Measurements from ENCODE around the gene GPR153. TPM values are rescaled to one million over a fixed set of nuclear protein-coding genes. Genes with fewer than 3 reads are reported as not detected.
"Not testable (repeated sequence)": the region's sequence is repeated elsewhere in the genome, so short reads cannot be mapped to it uniquely, and the experiment has no call there.

Gene GPR153
- total RNA-seq, 3 donors from 2014 or later: 20.2 to 28.3 (median 20.4) TPM

DNA sequence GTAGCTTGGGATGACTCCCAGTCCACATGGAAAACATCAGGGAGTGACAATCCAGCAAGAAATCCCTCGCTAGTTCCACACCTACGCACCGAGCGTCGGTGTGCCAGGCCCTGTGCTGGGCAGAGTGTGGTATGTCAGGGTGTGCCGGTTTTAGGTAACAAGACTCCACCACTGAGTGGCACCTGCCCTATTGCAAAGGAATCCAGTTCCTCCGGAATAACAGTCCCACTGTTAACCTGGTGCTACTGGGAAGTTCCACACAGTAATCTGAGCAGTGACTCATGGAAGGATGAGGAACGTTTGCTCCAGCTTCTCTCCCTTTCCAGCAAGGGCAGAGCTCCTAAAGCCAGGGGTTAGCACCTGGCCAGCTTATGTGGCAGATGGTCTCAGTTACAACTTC lies 40.7 kb downstream of the GPR153 start:
- H3K36me3 ChIP-seq (ENCODE audit: low read depth): no peaks in the 10 kb centered on the region
- no peaks in the 10 kb centered on the region for H3K9me3 ChIP-seq
- intact Hi-C loops (cut with DNase I, micrococcal nuclease): no loop called here
- TF ChIP-seq, protein P1, sequence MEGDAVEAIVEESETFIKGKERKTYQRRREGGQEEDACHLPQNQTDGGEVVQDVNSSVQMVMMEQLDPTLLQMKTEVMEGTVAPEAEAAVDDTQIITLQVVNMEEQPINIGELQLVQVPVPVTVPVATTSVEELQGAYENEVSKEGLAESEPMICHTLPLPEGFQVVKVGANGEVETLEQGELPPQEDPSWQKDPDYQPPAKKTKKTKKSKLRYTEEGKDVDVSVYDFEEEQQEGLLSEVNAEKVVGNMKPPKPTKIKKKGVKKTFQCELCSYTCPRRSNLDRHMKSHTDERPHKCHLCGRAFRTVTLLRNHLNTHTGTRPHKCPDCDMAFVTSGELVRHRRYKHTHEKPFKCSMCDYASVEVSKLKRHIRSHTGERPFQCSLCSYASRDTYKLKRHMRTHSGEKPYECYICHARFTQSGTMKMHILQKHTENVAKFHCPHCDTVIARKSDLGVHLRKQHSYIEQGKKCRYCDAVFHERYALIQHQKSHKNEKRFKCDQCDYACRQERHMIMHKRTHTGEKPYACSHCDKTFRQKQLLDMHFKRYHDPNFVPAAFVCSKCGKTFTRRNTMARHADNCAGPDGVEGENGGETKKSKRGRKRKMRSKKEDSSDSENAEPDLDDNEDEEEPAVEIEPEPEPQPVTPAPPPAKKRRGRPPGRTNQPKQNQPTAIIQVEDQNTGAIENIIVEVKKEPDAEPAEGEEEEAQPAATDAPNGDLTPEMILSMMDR (IDR thresholded peaks at IDR 0.05): no peak
- ATAC-seq (peak; percentile 14), DNase-seq (no peak)
- no peak overlapping the region for H3K4me3 ChIP-seq
- no peaks in the 10 kb centered on the region for H3K4me1 ChIP-seq (ENCODE audit: low read depth)

DNA sequence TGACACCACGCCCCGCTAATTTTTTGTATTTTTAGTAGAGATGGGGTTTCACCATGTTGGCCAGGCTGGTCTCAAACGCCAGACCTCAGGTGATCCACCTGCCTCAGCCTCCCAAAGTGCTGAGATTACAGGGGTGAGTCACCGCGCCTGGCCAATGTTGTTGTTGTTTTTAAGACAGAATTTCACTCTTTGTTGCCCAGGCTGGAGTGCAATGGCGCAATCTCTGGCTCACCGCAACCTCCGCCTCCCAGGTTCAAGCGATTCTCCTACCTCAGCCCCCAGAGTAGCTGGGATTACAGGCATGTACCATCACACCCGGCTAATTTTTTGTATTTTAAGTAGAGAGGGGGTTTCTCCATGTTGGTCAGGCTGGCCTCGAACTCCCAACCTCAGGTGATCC lies 41.3 kb downstream of the GPR153 start:
- H3K9me3 ChIP-seq; H3K4me1 ChIP-seq (ENCODE audit: low read depth); H3K4me3 ChIP-seq; H3K36me3 ChIP-seq (ENCODE audit: low read depth); intact Hi-C loops (cut with DNase I, micrococcal nuclease); DNase-seq; ATAC-seq: not testable (repeated sequence)

DNA sequence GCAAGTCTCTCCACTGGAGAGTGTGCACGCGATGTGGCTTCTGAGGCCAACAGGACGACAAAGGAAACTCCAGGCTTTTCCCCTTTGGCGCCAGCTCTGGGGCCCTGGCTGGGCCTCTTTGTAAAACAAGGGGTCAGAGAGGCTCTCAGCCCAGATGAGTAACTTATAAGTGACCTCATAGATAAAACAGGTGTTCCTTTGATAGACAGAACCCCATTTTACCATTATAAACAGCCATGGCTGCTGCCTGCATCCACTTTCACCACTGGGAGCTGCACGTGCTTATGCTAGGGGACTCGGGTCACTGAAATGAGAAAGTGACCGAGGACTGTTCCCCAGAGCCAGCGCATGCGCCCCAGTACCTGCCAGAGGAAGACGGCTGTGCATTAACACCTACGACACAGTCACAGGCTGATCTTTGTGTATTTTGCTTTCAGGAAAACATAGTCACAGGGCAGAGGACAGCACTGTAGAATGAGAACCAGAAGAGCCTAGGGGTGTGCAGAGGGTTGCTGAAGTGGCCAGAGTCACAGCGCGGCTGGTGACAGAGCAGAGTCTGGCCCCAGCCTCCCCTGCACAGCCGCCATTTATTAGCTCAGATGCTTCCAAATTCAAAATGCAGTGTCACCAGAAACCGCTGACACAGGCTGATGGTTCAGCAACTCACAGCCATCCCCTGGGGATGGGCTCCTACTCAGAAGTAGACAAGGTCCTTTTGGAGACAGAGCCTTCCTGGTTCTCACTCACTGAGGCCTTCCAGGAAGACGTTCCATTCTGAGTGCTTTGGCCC lies 42.3 kb downstream of the GPR153 start:
- no peak overlapping the region for H3K4me3 ChIP-seq
- TF ChIP-seq, protein P1 (IDR thresholded peaks at IDR 0.05): no peak
- H3K9me3 ChIP-seq: no peaks in the 10 kb centered on the region
- DNase-seq: no peak
- no peak for ATAC-seq
- H3K4me1 ChIP-seq (ENCODE audit: low read depth): no peaks in the 10 kb centered on the region
- H3K36me3 ChIP-seq (ENCODE audit: low read depth): no peaks in the 10 kb centered on the region
- intact Hi-C loops (cut with DNase I, micrococcal nuclease): no loop called here

DNA sequence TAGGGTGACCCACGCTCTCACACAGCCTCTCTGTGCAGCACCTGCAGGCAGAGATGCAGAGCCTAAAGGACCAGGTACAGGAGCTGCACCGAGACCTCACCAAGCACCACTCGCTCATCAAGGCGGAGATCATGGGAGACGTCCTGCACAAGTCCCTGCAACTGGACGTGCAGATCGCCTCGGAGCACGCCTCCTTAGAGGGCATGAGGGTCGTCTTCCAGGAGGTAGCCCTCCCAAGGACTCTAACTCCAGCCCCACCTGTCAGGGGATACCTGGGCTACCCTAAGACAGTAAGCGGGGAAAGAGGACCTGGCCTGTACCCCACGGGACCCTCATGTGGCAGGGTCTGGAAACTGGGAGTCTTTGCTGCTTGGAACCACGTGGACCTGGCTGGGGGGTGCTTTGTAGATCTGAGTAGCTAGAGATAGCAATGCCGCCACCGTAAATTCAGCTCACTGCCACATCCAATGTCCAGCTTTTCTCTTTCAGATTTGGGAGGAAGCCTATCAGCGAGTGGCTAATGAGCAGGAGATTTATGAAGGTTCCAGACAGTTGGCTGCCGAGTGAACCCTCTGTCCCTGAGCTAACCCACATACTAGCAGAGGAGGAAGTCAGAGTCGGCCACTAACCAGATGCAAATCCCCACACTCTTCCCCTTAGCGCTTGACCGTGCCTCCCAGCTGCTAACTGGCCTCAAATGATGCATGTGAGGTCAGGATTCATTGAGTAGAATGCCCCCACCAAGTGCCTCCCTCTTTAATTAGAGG lies 48.5 kb downstream of the GPR153 start:
- Histone ChIP-seq H3K9me3 (no peaks in the 10 kb centered on the region), H3K4me3 (no peak overlapping the region), H3K36me3 (ENCODE audit: low read depth) (no peaks in the 10 kb centered on the region), H3K4me1 (ENCODE audit: low read depth) (peaks cover 14% of the 10 kb centered on the region)
- TF ChIP-seq, protein P1 (IDR thresholded peaks at IDR 0.05): no peak
- DNase-seq: no peak
- intact Hi-C loops (cut with DNase I, micrococcal nuclease): no loop called here
- ATAC-seq: no peak

DNA sequence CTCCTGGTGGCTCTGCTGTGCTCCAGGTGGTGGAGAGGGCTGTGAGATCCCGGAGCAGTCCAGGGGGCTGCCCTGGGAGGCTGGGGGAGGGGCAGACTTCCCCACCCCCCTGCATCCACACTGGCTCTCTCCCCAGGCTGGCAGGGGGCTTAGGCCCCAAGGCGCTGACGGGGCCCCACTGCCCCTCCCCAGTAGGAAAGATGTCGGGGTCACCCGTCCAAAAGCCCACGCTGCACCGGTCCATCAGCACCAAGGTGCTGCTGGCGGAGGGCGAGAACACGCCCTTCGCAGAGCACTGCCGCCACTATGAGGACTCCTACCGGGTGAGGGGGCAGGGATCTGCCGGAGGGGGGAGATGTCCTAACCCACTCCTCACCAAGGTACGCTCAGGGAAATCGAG lies 49.2 kb downstream of the GPR153 start:
- Histone ChIP-seq H3K4me3 (no peak overlapping the region), H3K9me3 (no peaks in the 10 kb centered on the region), H3K36me3 (ENCODE audit: low read depth) (no peaks in the 10 kb centered on the region), H3K4me1 (ENCODE audit: low read depth) (peaks cover 17% of the 10 kb centered on the region)
- DNase-seq (no peak), ATAC-seq (no peak)
- intact Hi-C loops (cut with DNase I, micrococcal nuclease): no loop called here
- TF ChIP-seq, protein P1 (IDR thresholded peaks at IDR 0.05): no peak

Data from mucosa of descending colon (tissue), 3 donors.